CD8-positive, alpha-beta memory T cell (primary cell): ENCODE data around the gene KCNQ2. TPM values are rescaled to one million over a fixed set of nuclear protein-coding genes. Genes with fewer than 3 reads are reported as not detected.

Experiments
- CTCF ChIA-PET: fragments of 350-600 bp; sonication (Branson Sonifier 250); formaldehyde crosslinking; loops from one replicate; lab custom pipeline; 2021; ENCODE audit warnings: antibody characterized with exemption; lab: Charles Lee
- POLR2A ChIA-PET: fragments of 350-600 bp; sonication (Branson Sonifier 250); formaldehyde crosslinking; loops from one replicate; lab custom pipeline; 2021; ENCODE audit warnings: antibody characterized with exemption; lab: Charles Lee
- DNase-seq, 5 donors: peaks; one replicate each; pipeline versions ENCODE4 v3.0.0 to v3.0.0-alpha.2; 2020 to 2022; ENCODE audit warnings: mixed read lengths in 1 of 5
- H3K27ac ChIP-seq: one replicate; pipeline ENCODE4 v1.7.0; 2013; ENCODE audit warnings: low read depth, mild to moderate bottlenecking, low read length, moderate library complexity
- H3K27me3 ChIP-seq: 2 replicates; pipeline ENCODE4 v1.7.0; 2013; ENCODE audit warnings: low read length, mild to moderate bottlenecking; ENCODE audit not compliant: insufficient read depth, poor library complexity, severe bottlenecking
- H3K36me3 ChIP-seq: 2 replicates; pipeline ENCODE4 v1.7.0; 2013; ENCODE audit warnings: mild to moderate bottlenecking, low read length, moderate library complexity; ENCODE audit not compliant: insufficient read depth
- H3K4me1 ChIP-seq: 2 replicates; pipeline ENCODE4 v1.7.0; 2013; ENCODE audit warnings: mild to moderate bottlenecking, low read length, moderate library complexity; ENCODE audit not compliant: insufficient read depth
- H3K4me3 ChIP-seq: 2 replicates; pipeline ENCODE4 v1.7.0; 2013; ENCODE audit warnings: mild to moderate bottlenecking, low read length
- H3K9me3 ChIP-seq: 2 replicates; pipeline ENCODE4 v1.7.0; 2013; ENCODE audit warnings: mild to moderate bottlenecking, low read length
- H3K27ac Mint-ChIP-seq, 8 donors: one replicate each; pipeline ENCODE4 v1.8.0; 2020 to 2021; ENCODE audit warnings: mixed read lengths in 8 of 8, mild to moderate bottlenecking in 6 of 8, inconsistent platforms in 3 of 8, moderate library complexity in 3 of 8
- H3K27me3 Mint-ChIP-seq, 2 donors: one replicate each; pipeline ENCODE4 v1.8.0; 2020 to 2021; ENCODE audit warnings: mixed read lengths in 2 of 2, mild to moderate bottlenecking in 1 of 2, moderate library complexity in 1 of 2
- H3K36me3 Mint-ChIP-seq, 3 donors: one replicate each; pipeline ENCODE4 v1.8.0; 2020 to 2021; ENCODE audit warnings: mixed read lengths in 3 of 3, inconsistent platforms in 1 of 3, mild to moderate bottlenecking in 1 of 3
- H3K4me1 Mint-ChIP-seq, 3 donors: one replicate each; pipeline ENCODE4 v1.8.0; 2020 to 2021; ENCODE audit warnings: mixed read lengths in 3 of 3, inconsistent platforms in 1 of 3, mild to moderate bottlenecking in 1 of 3
- H3K4me3 Mint-ChIP-seq, 7 donors: one replicate each; pipeline ENCODE4 v1.8.0; 2020 to 2021; ENCODE audit warnings: mixed read lengths in 7 of 7, mild to moderate bottlenecking in 6 of 7, moderate library complexity in 4 of 7, inconsistent platforms in 2 of 7
- H3K9me3 Mint-ChIP-seq, 5 donors: one replicate each; pipeline ENCODE4 v1.8.0; 2020 to 2022; ENCODE audit warnings: mixed read lengths in 5 of 5, mild to moderate bottlenecking in 3 of 5, moderate library complexity in 2 of 5, inconsistent platforms in 1 of 5
- polyA plus RNA-seq: library from polyadenylated mRNA; unstranded; fragments of 300-500 nt; fragmentation: Illumina TruSeq; gene quantifications from one replicate; pipeline ENCODE4 v1.2.3, GENCODE V29; 2021
- total RNA-seq, 2 experiments: library from RNA; stranded (reverse); gene quantifications; one replicate each; pipeline ENCODE4 v1.2.3, GENCODE V29; 2021

KCNQ2 gene
- total and polyA plus RNA-seq, 3 experiments from 2014 or later: not detected

DNA sequence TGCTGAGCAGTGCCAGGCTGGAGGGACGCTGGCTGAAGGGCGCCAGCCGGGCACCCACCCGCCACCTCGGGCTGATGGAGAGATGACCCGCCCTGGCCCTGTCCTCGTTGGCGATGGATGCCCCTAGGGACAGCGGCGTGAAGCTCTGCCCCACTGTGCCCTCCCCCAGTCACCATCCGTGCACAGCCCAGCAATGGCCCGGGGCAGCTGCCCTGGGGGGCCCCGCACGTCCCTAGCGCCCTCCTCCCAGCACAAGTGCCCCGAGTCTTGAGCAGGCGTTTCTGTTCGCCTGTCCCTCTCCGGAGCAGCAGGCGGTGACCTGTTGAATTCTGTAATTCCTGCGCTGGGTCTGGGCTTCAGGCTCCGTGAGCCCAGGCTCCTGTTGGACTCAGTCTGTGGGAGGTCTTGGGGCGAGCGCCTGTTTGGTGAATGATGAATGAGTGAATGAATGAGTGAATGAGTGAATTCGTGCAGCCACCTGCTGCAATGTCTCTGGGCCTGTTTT, 74.5 kb downstream of the KCNQ2 start:
- ChIA-PET CTCF (no interaction called here), POLR2A (no interaction called here)
- Histone ChIP-seq H3K27ac (no peak overlapping the region), H3K27me3 (no peaks in the 10 kb centered on the region), H3K4me3 (no peak overlapping the region), H3K36me3 (no peaks in the 10 kb centered on the region), H3K9me3 (no peaks in the 10 kb centered on the region), H3K4me1 (no peaks in the 10 kb centered on the region)
- no peaks in the 10 kb centered on the region for H3K4me1 Mint-ChIP-seq
- H3K27ac Mint-ChIP-seq: no peak overlapping the region
- DNase-seq: no peak
- no peak overlapping the region for H3K4me3 Mint-ChIP-seq
- no peaks in the 10 kb centered on the region for H3K9me3 Mint-ChIP-seq
- H3K27me3 Mint-ChIP-seq: peaks cover 3 to 13% of the 10 kb centered on the region in 2 donors
- no peaks in the 10 kb centered on the region for H3K36me3 Mint-ChIP-seq

- DNase-seq: no peak
- Histone ChIP-seq H3K4me3 (no peak overlapping the region), H3K9me3 (no peaks in the 10 kb centered on the region), H3K4me1 (no peaks in the 10 kb centered on the region), H3K36me3 (no peaks in the 10 kb centered on the region), H3K27me3 (no peaks in the 10 kb centered on the region), H3K27ac (no peak overlapping the region)
- ChIA-PET CTCF (no interaction called here), POLR2A (no interaction called here)
- Mint-ChIP-seq H3K27me3 (peaks cover 3 to 15% of the 10 kb centered on the region in 2 donors), H3K36me3 (no peaks in the 10 kb centered on the region), H3K9me3 (no peaks in the 10 kb centered on the region), H3K4me3 (no peak overlapping the region), H3K4me1 (no peaks in the 10 kb centered on the region), H3K27ac (no peak overlapping the region)
These were observed 75.2 kb downstream of the KCNQ2 start for GRCh38 chr20:63397155-63397843.

DNA sequence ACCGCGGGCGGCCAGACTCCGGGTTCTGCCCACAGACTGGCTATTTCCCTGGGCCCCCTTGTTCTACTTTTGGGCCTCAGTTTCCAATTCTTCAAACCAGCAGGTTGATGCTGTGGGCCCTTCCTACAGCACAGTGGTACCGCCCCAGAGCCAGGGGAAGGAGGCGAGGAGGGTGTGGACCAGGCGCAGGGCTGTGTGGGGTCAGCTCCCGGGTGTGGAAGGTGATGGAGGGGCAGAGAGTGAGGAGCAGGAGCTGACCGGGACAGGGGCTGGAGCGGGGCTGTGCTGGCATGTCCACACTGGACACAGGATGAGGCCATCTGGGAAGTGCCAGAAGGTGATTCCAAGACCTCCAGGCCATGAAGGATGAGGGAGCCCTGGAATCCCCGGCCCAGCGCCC, 76.2 kb downstream of the KCNQ2 start:
- no peaks in the 10 kb centered on the region for H3K9me3 Mint-ChIP-seq
- H3K36me3 Mint-ChIP-seq: no peaks in the 10 kb centered on the region
- Histone ChIP-seq H3K36me3 (no peaks in the 10 kb centered on the region), H3K27ac (no peak overlapping the region), H3K9me3 (no peaks in the 10 kb centered on the region), H3K27me3 (no peaks in the 10 kb centered on the region), H3K4me1 (no peaks in the 10 kb centered on the region), H3K4me3 (no peak overlapping the region)
- no peak for DNase-seq
- H3K4me3 Mint-ChIP-seq: no peak overlapping the region
- H3K27ac Mint-ChIP-seq: no peak overlapping the region
- peaks cover 3 to 18% of the 10 kb centered on the region in 2 donors for H3K27me3 Mint-ChIP-seq
- no peaks in the 10 kb centered on the region for H3K4me1 Mint-ChIP-seq
- ChIA-PET CTCF (no interaction called here), POLR2A (no interaction called here)

DNA sequence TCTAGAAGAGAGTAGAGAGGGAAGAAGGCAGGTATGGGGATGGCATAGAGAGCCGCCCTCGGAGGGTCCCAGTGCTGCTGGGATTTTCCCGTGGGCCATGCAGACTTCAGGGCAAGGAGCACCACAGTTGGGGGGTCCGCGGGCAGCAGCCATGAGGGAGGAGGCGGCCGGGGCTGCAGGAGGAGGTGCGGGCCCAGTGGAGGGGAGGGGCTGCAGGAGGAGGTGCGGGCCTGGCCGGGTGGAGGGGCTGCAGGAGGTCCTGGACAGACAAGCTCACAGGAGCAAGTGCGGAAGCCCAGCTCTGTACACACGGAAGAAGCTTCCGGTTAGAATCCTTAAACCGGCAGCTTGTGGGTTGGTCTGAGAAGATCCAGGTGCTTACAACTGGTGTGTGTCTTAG, 76.7 kb downstream of the KCNQ2 start:
- CTCF ChIA-PET: no interaction called here

DNA sequence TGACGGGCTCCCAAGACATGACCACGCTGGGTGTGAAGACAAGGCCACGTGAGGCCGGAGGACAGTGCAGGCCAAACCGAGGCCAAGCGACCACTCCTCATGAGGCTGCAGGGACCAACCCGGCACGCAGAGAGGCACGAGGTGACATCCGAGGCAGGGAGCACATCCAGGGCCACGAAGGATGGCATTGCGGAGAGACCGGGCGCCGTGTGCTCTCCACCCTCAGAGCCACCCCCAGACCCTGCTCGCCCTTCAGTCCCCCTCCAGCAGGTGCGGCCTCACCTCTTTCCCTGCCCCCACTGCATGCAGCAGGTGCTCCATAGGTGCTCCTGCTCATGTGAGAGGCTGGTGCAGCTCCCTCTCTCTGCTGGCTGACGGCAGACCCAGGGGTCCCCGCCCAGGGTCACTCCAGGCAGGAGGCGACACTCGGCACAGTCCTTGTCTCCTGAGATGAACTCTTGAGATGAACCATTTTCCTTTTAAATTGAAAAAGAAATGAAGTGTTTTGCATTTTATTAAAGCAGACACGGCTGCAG, 77.5 kb downstream of the KCNQ2 start:
- H3K27me3 Mint-ChIP-seq: peaks cover 4 to 18% of the 10 kb centered on the region in 2 donors
- no peak for DNase-seq
- Histone ChIP-seq H3K4me1 (no peaks in the 10 kb centered on the region), H3K27me3 (no peaks in the 10 kb centered on the region), H3K36me3 (no peaks in the 10 kb centered on the region), H3K27ac (no peak overlapping the region), H3K9me3 (no peaks in the 10 kb centered on the region), H3K4me3 (no peak overlapping the region)
- ChIA-PET CTCF (no interaction called here), POLR2A (no interaction called here)
- no peak overlapping the region for H3K27ac Mint-ChIP-seq
- no peaks in the 10 kb centered on the region for H3K9me3 Mint-ChIP-seq
- no peaks in the 10 kb centered on the region for H3K4me1 Mint-ChIP-seq
- H3K36me3 Mint-ChIP-seq: no peaks in the 10 kb centered on the region
- no peak overlapping the region for H3K4me3 Mint-ChIP-seq

More for the DNA sequence above, 76.7 kb downstream of the KCNQ2 start:
- H3K4me1 ChIP-seq: no peaks in the 10 kb centered on the region
- no peaks in the 10 kb centered on the region for H3K36me3 ChIP-seq
- DNase-seq: no peak
- Mint-ChIP-seq H3K9me3 (no peaks in the 10 kb centered on the region), H3K27ac (no peak overlapping the region), H3K36me3 (no peaks in the 10 kb centered on the region), H3K4me3 (no peak overlapping the region), H3K4me1 (no peaks in the 10 kb centered on the region), H3K27me3 (peaks cover 4 to 22% of the 10 kb centered on the region in 2 donors)
- H3K9me3 ChIP-seq: no peaks in the 10 kb centered on the region
- H3K27ac ChIP-seq: no peak overlapping the region
- no peak overlapping the region for H3K4me3 ChIP-seq
- POLR2A ChIA-PET: no interaction called here
- no peaks in the 10 kb centered on the region for H3K27me3 ChIP-seq

DNA sequence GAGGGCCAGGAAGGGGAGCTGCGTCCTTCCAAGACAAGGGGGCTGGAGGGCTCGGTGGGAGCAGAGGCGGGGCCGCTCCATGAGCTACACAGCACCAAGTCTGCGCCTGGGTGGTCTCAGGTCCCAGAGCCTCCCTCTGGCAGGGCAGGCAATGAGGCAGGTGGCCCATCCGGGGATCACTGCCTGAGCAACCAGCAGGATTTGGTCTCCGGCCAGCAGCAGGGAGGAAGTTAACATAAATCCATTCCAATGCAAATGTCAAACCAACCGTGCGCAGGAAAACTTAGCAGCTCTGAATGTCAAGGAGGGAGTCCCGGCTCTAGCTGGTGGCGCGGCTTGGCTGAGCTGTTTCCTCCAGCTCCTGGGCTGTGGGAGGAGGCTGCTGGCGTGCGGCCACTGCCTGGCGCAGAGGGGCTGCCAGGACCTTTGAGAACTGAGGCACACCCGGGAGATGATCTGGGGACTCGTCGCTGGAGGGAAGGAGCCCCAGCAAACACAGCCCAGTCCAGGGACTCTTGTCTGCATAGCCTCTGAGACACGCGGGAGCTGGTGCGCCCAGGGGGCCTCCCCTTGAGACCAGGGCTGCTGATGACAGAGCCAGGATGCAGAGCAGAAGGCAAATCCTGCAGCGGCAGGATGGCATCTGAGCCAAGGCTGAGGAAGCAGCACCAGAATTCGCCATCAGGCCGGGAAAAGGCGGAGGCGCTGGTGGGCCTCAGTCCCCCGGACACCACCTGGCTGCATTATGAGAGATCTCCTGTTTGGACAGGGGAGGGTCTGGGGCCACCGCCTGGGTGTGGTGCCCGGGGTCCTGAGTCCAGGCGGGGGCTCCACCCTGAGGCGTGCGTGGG, 78.2 kb downstream of the KCNQ2 start:
- Mint-ChIP-seq H3K36me3 (no peaks in the 10 kb centered on the region), H3K27ac (no peak overlapping the region), H3K9me3 (no peaks in the 10 kb centered on the region), H3K4me3 (no peak overlapping the region), H3K4me1 (no peaks in the 10 kb centered on the region), H3K27me3 (peaks cover 7 to 21% of the 10 kb centered on the region in 2 donors)
- Histone ChIP-seq H3K36me3 (no peaks in the 10 kb centered on the region), H3K27me3 (no peaks in the 10 kb centered on the region), H3K4me1 (no peaks in the 10 kb centered on the region), H3K4me3 (no peak overlapping the region), H3K27ac (no peak overlapping the region), H3K9me3 (no peaks in the 10 kb centered on the region)
- DNase-seq: no peak
- ChIA-PET POLR2A (no interaction called here), CTCF (no interaction called here)

DNA sequence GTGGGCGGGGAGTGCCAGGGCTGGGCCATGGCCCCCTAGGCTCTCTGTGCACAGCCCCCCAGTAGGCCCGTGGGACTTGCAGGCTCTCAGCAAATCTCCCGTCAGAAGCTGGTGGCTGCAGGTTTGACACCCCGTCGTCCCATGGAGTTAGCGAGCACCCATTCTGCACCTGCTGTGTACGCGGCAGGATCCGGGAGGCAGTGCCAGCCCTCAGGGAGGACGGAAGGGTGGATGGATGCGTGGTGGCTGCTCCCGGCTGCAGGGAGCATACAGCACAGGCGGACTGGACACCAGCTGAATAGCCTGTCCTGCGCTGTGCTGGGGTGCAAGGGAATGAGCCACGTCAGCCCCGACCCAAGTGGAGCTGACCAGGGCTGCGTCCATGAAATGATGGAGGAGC, 78.9 kb downstream of the KCNQ2 start:
- Histone ChIP-seq H3K27me3 (no peaks in the 10 kb centered on the region), H3K4me1 (no peaks in the 10 kb centered on the region), H3K9me3 (no peaks in the 10 kb centered on the region), H3K4me3 (no peak overlapping the region), H3K27ac (no peak overlapping the region), H3K36me3 (no peaks in the 10 kb centered on the region)
- Mint-ChIP-seq H3K27me3 (peaks cover 9 to 23% of the 10 kb centered on the region in 2 donors), H3K4me3 (no peak overlapping the region), H3K27ac (no peak overlapping the region), H3K36me3 (no peaks in the 10 kb centered on the region), H3K9me3 (peaks cover 0 to 2% (median 0%) of the 10 kb centered on the region in 5 donors), H3K4me1 (no peaks in the 10 kb centered on the region)
- DNase-seq: no peak
- ChIA-PET CTCF (no interaction called here), POLR2A (no interaction called here)
